HG02943 (cell line): ENCODE results near the gene NGLY1.

Experiments used
- ATAC-seq: cut with Tn5 transposase; IDR thresholded peaks from one replicate; pipeline ENCODE4 v1.9.1; 2021; ENCODE audit warnings: mild to moderate bottlenecking, low read depth, moderate library complexity; ENCODE audit not compliant: unreplicated experiment

NGLY1 gene, protein sequence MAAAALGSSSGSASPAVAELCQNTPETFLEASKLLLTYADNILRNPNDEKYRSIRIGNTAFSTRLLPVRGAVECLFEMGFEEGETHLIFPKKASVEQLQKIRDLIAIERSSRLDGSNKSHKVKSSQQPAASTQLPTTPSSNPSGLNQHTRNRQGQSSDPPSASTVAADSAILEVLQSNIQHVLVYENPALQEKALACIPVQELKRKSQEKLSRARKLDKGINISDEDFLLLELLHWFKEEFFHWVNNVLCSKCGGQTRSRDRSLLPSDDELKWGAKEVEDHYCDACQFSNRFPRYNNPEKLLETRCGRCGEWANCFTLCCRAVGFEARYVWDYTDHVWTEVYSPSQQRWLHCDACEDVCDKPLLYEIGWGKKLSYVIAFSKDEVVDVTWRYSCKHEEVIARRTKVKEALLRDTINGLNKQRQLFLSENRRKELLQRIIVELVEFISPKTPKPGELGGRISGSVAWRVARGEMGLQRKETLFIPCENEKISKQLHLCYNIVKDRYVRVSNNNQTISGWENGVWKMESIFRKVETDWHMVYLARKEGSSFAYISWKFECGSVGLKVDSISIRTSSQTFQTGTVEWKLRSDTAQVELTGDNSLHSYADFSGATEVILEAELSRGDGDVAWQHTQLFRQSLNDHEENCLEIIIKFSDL

DNA sequence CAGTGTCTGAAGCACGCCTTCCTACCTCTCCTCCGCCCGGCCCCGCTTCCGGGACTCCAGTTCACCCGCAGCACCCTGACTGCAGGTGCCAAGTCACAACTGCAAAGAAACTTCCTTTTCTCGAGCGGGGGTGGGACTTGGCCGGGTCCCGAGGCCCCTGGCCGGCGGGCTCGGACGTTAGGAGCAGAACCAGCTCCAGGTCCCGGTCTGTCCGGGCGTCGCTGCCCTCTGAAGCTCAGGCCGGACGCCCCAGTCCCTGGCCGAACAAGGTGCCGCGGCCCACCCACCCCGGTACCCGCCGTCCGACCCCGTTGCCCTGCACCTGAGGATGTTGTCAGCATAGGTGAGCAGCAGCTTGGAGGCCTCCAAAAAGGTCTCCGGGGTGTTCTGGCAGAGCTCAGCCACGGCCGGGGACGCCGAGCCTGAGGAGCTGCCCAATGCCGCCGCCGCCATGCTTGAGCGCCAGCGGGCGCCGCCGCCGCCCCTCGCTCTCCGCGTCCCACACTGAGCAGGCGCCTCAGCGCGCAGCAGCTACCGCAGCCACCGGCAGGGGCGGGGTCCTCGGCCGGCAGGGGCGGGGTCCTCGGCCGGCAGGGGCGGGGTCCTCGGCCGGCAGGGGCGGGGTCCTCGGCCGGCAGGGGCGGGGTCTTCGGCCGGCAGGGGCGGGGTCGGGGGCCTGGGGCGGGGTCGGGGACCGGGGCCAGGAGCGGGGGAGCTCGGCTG is at the start of gene NGLY1:
TSS of gene NGLY1 (minus strand) at position 506 of the 723 bp plus-strand sequence. CDS start at position 453, 53 bp downstream.
- ATAC-seq = peak; percentile 71

DNA sequence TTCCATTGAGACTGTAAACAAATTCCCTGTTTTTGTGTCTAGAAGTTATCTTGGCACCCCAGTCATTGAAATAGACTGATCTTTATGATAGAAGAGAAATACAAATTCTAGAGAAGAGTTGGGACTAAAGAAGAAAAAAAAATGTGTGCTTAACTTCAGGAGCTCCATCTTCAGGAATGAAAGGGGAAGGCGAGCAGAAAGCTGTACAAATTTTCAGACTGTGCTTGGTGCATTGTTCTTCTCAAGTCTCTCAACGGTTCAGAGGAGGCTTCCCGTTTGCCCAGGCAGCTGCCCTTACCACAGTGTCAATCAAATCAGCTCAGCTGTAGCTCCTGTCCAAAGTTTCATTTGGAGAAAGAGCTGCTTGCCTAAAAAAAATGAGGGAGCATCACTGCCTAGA is 48.3 kb upstream of the NGLY1 start:
- no peak for ATAC-seq

DNA sequence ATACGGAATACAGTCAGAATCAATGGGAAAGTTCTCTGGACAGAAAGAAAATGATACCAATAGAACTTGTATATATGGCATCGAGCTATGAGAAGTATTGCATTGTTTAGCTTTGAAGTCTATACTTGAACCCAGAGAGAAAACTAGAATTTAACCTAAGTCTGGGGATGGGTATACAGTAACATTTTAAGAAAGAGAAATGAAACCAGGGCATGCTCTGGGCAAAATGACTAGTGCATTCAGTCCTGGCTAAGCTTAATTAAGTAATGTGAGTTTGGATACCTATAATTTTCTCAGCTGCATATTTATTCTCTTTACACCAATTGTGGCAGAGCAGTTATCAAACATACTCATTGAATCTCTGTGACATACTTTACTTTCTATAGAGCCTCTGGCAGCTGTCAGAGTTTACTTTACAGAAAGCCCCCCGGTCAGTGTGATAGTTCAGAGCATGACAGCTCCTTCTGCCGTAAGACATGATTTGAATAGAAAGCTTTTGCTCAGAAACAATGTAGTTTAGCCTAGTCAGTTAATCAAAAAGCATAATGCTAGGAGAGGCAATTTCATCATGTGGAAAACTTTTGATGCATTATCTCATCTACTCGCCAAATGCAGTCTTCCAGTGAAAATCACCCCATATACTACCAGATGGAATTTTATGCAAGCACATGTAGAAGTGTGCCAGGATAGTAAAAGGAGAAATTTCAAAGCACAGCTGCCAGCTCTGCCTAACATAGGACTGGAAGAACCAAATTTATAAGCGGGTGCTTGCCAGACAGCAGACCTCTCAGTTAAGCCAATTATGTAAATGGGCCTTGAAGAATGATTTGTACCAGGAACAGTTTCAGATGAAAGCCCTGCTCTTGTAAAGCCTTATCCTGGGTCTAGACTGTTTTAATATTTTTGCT is 47.4 kb upstream of the NGLY1 start:
- ATAC-seq = no peak

DNA sequence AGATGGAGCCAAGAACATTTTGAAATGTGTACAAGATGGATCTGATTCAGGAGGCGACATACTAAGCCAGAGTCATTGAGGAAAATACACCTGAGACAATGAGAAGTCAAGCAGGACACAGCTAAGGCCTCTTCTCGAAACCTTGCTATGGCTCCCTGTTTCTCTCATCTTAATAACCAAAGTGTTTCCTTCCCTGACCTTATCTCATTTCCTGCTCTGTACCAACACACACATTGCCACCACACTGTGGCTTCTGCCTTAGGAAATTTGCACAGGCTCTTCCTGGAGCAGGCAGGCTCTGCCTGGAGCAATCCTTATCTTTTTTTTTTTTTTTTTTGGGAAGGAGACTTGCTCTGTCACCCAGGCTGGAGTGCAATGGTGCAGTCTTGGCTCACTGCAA is 43.3 kb upstream of the NGLY1 start:
- ATAC-seq = no peak

DNA sequence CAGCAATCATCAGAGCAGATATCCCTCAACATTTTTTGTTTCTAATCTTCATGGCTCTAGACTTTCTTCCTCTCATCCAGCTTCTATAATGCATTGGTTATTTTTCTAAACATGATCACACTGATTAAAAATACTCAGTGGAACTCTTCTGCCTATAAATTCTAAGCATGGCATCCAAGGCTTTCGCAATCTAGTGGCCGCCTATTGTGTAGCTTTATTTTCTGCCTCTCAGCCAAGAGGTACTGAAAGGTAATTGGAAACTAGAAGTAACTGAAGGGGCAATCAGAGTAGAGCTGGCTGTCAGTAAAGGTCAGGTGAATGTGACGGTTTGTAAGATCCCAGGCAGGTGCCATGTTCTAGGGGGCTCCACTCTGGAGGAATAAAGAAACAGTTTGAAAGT is 40.1 kb upstream of the NGLY1 start:
- ATAC-seq = no peak

DNA sequence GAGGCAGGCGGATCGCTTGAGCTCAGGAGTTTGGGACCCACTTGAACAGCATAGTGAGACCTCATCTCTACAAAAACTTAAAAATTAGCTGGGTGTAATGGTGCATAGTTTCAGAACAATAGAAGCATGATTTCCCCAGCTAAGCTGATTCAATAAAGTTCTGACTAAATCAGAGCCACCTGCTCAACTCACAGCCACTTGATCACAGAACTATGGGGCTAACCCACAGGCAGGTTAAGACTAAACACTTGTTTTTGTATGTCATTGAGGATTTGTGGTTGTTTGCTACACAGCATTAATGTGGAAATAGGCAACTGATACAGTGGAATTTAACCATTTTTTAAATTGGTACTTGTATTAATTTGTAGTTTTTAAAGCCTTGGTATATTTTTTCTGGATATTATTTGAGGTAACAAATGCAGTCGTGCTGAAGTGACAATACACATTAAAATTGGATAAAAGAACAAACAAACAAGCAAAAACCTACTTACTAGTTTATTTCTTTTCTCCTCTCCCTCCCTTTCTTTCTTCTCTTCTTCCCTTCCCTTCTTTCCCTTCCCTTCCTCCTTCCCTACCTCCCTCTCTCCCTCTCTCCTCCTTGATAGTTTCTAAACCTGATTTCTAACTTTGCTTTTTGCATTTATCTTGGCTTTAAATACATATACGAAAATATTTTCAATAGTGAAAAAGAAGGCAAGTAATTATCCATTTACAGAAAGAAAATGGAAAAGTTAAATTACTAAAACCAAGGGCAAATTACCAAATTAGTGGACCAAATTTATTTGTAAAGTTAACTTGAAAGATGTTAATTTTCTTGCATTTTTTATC is 38.7 kb upstream of the NGLY1 start:
- ATAC-seq = no peak

DNA sequence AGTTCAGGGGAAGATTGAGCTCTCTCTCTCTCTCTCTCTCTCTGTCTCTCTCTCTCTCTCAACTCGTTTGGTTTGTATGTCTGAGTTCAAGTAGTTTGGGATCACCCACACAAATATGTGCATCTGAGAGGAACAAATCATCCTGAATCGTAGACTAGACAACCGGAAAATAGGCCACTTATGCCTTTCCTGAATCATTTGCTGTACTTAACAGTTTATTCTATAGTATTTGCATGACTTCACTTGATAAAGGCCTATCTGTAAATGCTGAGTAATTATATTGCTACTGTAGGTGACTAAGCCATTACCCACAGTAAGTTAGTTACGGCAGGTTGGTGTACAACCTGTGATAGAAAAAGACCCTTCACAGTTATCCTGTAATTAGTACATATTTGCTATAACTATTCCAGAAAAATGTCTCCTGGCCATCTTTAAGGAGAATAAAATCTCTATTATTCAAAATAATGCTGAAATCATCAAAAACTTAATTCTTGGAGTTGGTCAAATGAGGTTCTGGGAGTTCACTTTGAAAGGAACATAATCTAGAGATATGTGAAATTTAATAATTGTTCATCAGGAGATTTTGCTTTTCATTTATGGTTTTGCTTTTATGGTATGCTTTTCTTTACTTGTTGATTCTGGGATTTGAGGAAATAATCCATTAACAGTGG is 37.7 kb upstream of the NGLY1 start:
- no peak for ATAC-seq

DNA sequence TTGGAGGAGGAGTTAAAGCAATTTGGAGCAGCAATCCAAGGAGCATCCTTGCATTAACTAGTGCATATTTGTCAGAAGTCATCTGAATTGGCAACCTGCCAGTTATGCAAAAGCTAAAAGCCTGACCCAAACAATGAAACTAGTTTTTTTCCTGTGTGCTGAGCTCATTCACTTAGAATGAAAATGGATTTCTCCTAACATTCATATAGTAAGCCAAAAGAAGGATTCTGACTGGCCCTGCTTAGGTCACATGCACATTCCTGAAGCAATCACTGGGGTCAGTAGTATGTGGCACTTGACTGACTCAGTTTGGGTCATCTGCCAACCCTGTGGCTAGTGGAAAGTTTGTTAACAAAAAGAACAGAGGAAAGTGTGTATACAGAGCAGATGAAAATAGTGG is 37.1 kb upstream of the NGLY1 start:
- ATAC-seq = no peak

DNA sequence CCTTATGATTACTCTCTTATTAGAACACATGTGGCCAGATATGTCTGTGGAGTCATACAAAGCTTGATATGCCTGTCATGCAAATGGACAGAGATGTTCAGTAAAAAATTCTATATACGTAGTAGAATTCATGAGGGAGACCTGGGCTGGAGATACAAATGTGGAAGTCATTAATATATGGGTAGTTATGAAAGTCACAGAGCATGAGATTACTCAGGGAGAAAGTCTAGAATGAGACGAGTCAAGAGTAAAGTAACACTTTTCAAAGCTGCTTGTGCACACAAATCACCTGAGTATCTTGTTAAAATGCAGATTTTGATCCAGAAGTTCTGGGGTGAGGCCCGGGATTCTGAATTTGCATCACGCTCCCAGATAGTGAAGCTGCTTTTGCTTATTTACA is 35.1 kb upstream of the NGLY1 start:
- ATAC-seq = no peak

DNA sequence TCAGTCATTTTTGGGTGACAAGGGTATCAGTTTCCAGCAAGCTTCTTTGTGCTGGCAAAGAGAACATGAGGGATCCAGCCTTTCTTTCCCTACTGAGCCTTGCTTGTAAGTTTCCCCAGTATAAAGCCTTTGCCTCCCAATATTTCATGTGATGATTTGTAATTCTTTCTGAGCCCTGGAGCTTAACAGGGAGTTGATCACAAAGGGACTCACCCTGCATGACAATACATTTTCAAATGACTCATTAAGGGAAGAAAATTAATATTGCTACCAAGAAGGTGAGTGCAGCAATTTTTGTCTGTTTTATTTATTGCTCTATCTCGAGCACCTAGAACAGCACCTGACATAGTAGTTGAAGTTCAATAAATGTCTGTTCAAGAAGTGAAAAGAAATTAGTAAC is 34.4 kb upstream of the NGLY1 start:
- ATAC-seq = no peak

DNA sequence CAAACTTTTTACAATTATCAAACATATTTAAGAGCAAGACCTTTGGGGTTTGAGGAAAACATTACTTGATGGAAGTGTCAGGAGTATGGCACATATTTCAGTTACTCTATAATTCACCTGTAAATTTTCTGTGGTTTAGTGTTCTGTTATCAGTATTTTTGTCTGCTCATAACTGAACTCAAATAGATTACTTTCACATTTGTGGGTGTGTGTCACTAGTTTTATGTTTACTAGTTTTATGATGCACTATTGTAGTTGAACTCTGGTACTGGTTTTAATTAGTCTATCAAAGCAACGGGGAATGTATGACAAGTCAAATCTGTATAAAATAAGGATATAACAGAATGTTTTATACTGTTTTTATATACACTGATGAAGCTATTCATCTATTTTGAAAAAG is 33.9 kb upstream of the NGLY1 start:
- ATAC-seq = no peak

DNA sequence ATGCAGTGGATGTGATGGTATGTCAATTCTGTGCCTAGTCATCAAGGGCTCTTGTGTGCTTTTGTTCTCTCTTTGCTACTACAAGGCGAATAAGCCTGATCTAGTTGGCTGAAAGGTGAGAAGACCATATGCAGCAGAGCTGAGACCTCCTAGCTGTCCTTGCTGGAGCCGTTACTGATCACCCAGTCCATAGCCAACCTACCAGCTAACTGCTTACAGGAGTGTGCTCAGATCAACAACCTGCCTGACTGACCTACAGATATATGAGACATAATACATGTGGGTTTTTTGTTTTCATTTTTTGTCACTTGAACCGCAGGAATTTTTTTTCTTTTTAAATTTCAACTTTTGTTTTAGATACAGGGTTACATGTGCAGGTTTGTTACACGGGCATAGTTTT is 29.4 kb upstream of the NGLY1 start:
- ATAC-seq = no peak

DNA sequence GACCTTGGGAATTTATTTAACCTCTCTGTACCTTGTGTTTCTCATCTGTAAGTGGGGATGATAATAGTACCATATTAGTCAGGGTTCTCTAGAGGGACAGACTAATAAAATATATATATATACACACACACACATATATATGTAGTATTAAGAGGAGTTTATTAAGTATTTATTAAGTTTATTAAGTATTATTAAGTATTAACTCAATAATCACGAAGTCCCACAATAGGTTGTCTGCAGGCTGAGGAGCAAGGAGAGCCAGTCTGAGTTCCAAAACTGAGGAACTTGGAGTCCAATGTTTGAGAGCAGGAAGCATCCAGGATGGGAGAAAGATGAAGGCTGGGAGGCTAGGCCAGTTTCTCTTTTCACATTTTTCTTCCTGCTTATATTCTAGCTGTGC is 21.4 kb upstream of the NGLY1 start:
- ATAC-seq = no peak

DNA sequence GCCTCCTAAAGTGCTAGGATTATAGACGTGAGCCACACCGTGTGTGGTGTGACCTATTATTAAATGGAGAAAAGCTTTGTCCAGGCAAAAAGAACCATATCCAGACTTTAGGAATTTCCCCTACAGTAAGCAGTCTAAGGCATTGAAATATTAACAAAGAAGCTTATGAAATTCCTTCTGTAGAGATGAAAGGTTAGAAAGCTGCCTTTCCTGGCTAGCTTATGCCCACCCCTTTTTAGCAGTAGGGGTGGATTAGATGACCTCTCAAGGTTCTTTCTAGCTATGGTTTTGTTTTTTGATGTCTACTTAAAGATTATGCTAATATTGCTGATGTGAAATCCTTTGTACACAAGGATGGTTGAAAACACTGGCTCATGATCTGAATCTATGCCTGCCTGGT is 20.6 kb upstream of the NGLY1 start:
- ATAC-seq = no peak

DNA sequence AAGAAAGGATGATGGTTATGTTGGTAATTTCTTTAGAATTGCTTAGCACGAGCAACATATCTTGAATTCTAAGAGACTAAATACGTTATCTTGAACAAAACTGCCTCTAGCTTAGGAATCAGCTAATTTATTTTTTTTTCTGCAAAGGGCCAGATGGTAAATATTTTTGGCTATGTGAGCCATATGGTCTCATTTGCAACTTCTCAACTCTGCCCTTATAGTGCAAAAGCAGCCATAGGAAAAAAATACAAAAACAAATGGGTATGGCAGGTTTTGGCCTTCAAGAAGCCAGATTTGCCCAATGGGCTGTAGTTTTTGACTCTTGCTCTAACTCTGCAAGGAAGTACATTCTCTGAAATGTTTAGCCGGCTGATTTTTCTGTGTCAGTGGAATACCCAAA is 18.5 kb upstream of the NGLY1 start:
- no peak for ATAC-seq

DNA sequence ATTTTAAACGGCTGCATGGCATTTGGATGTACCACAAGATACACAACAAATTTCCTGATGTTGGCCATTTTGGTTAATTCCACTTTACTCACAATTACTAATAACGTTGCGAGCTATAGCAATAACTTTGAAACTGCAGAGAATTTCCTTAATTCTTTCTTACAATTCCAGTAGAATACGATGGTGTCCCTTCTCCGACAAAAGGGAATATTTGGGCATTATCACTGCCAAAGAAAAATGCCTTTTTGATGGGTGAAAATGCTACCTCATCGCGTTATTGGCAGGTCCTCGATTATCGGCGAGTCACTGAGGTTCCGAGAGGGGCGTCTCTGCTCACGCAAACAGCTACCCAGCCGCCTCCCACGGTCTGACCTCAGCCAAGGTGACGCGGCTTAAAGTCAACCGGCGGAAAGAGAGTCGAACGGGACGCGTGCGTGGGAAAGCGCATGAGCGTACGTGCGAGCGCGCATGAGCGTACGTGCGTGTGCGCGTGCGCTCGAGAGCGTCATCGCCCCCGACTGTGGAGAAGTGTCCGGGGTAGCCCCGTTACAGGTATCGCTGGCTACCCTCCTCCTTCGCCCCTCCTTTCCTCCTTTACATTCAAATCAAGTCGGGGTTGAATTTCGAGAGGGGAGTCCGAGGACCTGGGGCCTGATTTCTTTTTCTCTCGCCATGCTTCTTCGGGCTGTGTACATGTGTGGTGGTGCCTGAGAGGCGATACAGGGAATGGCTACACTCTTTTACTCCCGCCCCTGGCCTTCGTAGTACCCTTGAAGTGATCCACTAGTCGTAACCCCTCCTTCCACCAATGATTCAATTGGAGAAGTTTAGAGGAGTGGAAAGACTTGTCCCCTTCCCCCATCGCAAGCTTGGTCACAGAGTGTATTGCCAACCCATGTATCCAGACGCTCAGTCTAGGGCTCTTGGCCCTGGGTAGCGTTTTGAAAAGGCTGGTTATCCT is 6.6 kb upstream of the NGLY1 start, which contains the start of gene OXSM:
TSS of gene OXSM (plus strand) at position 495 of the 961 bp plus-strand sequence. CDS start 931 bp downstream, outside the sequence.
- peak; percentile 97 for ATAC-seq

DNA sequence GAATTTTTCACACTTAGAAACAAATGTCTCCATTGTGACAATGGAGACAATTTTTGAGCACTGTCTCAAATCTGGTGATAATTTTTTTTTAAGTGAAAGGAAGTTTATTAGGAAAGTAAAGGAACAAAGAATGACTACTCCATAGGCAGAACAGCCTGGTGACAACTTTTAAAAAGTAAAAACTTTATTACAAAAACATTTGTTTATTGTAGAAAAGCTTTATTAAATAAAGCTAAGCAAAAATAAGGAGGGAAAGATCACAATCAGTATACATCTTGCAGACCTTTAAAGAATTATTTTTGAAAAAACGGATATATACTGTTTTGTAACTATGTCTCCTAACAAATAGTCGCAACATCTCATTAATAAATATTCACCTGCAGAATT is 6.0 kb upstream of the NGLY1 start:
- ATAC-seq = no peak

DNA sequence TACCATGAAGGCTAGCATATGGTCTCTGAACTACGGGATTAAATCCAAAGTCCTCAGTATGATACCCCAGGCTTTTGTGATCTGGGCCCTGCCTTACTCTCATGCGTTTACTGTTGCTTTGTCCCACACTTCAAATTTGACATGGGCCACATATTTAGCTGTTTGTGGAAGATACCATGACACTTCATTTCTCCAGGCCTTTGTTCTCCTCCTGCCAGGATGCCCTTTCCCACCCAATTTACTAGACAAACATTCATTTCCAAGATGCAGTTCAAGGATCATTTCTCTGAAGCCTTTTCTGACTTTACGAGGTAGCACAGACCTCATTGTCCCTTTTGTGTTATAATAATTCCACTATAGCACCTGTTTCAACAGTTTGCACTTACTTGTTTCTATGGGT is 4.4 kb upstream of the NGLY1 start:
- ATAC-seq = no peak
